ENCODE data around the gene INSIG1. TPM values are rescaled to one million over a fixed set of nuclear protein-coding genes. Genes with fewer than 3 reads are reported as not detected.

The INSIG1 gene
- total and polyA plus RNA-seq, 2 of the 4 experiments (the other 2 are of a cell fraction), result 19.0 to 26.0 TPM

- no peak overlapping the region for H2BK5ac ChIP-seq (ENCODE audit: low read depth, low read length, poor library complexity, severe bottlenecking)
- ChIA-PET POLR2A (ENCODE audit: unreplicated experiment) (no interaction called here), CTCF (interaction anchor here (1.1 kb wide), 1 partner anchor 88 kb away, joined by 3 read pairs; no protein-coding TSS in a partner anchor)
- TF ChIP-seq MAFK (IDR thresholded peaks at IDR 0.05; ENCODE audit: low read depth, low read length), result no peak
- no peak for TF ChIP-seq RAD21 (IDR thresholded peaks at IDR 0.05; ENCODE audit: low read length)
- TF ChIP-seq BHLHE40 (IDR thresholded peaks at IDR 0.05; ENCODE audit: low read depth, low read length), result no peak
- no peak for TF ChIP-seq CHD1 (IDR thresholded peaks at IDR 0.05; ENCODE audit: low read depth, low read length)
- TF ChIP-seq MAZ (IDR thresholded peaks at IDR 0.05; ENCODE audit: borderline replicate concordance, low read depth, low read length), result no peak
- no peak for TF ChIP-seq MXI1 (IDR thresholded peaks at IDR 0.05; ENCODE audit: borderline replicate concordance, low read depth, low read length)
- no peak for TF ChIP-seq POLR2A (IDR thresholded peaks at IDR 0.05; ENCODE audit: low read depth, low read length)
- dilution Hi-C loops (cut with HindIII; ENCODE audit: low sequenced_read_pairs, unreplicated experiment) (no loop called here), in situ Hi-C loops (cut with MboI; ENCODE audit: low sequenced_read_pairs) (no loop called here), intact Hi-C loops (cut with micrococcal nuclease) (no loop called here)
- DNase-seq, result no peak
- no peak overlapping the region for H3K27ac ChIP-seq (ENCODE audit: insufficient read depth, low read length)
- no peak overlapping the region for H2BK20ac ChIP-seq (ENCODE audit: low read depth, low read length)
- H4K20me1 ChIP-seq (ENCODE audit: insufficient read depth, low read length), result no peaks in the 10 kb centered on the region
- no peak overlapping the region for H2AFZ ChIP-seq (replicated peaks; ENCODE audit: low read length, poor library complexity)
- H3K4me1 ChIP-seq (ENCODE audit: control insufficient read depth, insufficient read depth, low read length), result no peaks in the 10 kb centered on the region
- H3K4me3 ChIP-seq (ENCODE audit: insufficient read depth, low read depth, low read length), result no peak overlapping the region
- no peak overlapping the region for H3K4me2 ChIP-seq (ENCODE audit: low read depth, low read length)
- no TSS peak for BruUV-seq (replicated peaks)
- H3K9me3 ChIP-seq (ENCODE audit: control insufficient read depth, insufficient read depth, low read length), result no peaks in the 10 kb centered on the region
- no peak overlapping the region for H3K23ac ChIP-seq (ENCODE audit: low read depth, low read length)
- no peak overlapping the region for H3K56ac ChIP-seq (ENCODE audit: extremely low read depth, insufficient read depth, low read length)
- H3K27me3 ChIP-seq (ENCODE audit: control insufficient read depth, insufficient read depth, low read length), result no peaks in the 10 kb centered on the region; the same call in 1 of the 2 replicates
- no CpG with 5 or more reads among the region's 8 CpGs for WGBS, 2 experiments (ENCODE audit: extremely low coverage in 2 of 2, insufficient read length in 1 of 2)
- H4K5ac ChIP-seq (ENCODE audit: low read depth, low read length), result no peak overlapping the region
- no peak overlapping the region for H3K9ac ChIP-seq (ENCODE audit: low read depth, low read length)
- no peak overlapping the region for H2AK9ac ChIP-seq (replicated peaks; ENCODE audit: low read depth, low read length, poor library complexity)
- H3K14ac ChIP-seq (replicated peaks; ENCODE audit: low read depth, low read length), result no peak overlapping the region
- no peaks in the 10 kb centered on the region for H3K36me3 ChIP-seq (ENCODE audit: control insufficient read depth, insufficient read depth, low read length)
- 0 out of 2 replicates have a peak, but pooled peaks cover 4% of the 10 kb centered on the region for H3K9me1 ChIP-seq (ENCODE audit: insufficient read depth, low read length)
- no peak overlapping the region for H2AK5ac ChIP-seq (ENCODE audit: low read depth, low read length)
- no peak overlapping the region for H4K8ac ChIP-seq (ENCODE audit: low read depth in 2 of 2, low read length in 2 of 2)
- no peak overlapping the region for H3K4ac ChIP-seq (ENCODE audit: low read depth, low read length)
- H2BK15ac ChIP-seq (ENCODE audit: low read depth, low read length), result no peak overlapping the region
- no peak overlapping the region for H3K18ac ChIP-seq (ENCODE audit: low read depth, low read length)
- no peak for ATAC-seq (ENCODE audit: low read depth)
- no peak overlapping the region for H4K91ac ChIP-seq (ENCODE audit: insufficient read depth, low read depth, low read length)
- H2BK120ac ChIP-seq (ENCODE audit: low read depth, low read length), result no peak overlapping the region
- H3K79me1 ChIP-seq (ENCODE audit: low read depth in 1 of 2, low read length in 2 of 2), result no peaks in the 10 kb centered on the region
Observed at GRCh38 chr7:155256761-155257481, 40.8 kb upstream of the INSIG1 start.

Data from IMR-90 (cell line).